Astrocyte (in vitro differentiated cells and primary cell): Measurements from ENCODE around the gene SMIM36. TPM values are rescaled to one million over a fixed set of nuclear protein-coding genes. Genes with fewer than 3 reads are reported as not detected.

Experiments used
- DNase-seq: peaks from one replicate; pipeline ENCODE4 v3.0.0-alpha.2; 2010; ENCODE audit warnings: low read depth
- FAIRE-seq: peaks from 2 replicates; lab custom pipeline; 2011; peaks lifted over from hg19 to GRCh38; lab: Jason Lieb, UNC
- H2AFZ ChIP-seq: 2 replicates; pipeline ENCODE4 v1.6.0; 2012; ENCODE audit warnings: low read depth, low read length, inconsistent platforms
- H3K27ac ChIP-seq: 2 replicates; pipeline ENCODE4 v1.5.1; 2011; ENCODE audit warnings: low read depth, low read length, inconsistent platforms
- H3K27me3 ChIP-seq: 2 replicates; pipeline ENCODE4 v1.6.0; 2011; ENCODE audit warnings: low read length, inconsistent platforms; ENCODE audit not compliant: insufficient read depth
- H3K36me3 ChIP-seq: 2 replicates; pipeline ENCODE4 v1.5.1; 2011; ENCODE audit warnings: low read length, inconsistent platforms; ENCODE audit not compliant: insufficient read depth
- H3K4me1 ChIP-seq: 2 replicates; pipeline ENCODE4 v1.5.1; 2011; ENCODE audit warnings: low read length, inconsistent platforms; ENCODE audit not compliant: insufficient read depth
- H3K4me2 ChIP-seq: 2 replicates; pipeline ENCODE4 v1.6.0; 2012; ENCODE audit warnings: low read length, inconsistent platforms
- H3K4me3 ChIP-seq: 2 replicates; pipeline ENCODE4 v1.5.1; 2011; ENCODE audit warnings: low read depth, mild to moderate bottlenecking, low read length, inconsistent platforms; ENCODE audit not compliant: insufficient read depth
- H3K79me2 ChIP-seq: 2 replicates; pipeline ENCODE4 v1.6.0; 2012; ENCODE audit warnings: mild to moderate bottlenecking, low read length, inconsistent platforms; ENCODE audit not compliant: insufficient read depth
- H3K9ac ChIP-seq: 2 replicates; pipeline ENCODE4 v1.6.0; 2012; ENCODE audit warnings: mild to moderate bottlenecking, low read length, inconsistent platforms
- H3K9me3 ChIP-seq: 2 replicates; pipeline ENCODE4 v1.5.1; 2012; ENCODE audit warnings: low read depth, mild to moderate bottlenecking, low read length, inconsistent platforms; ENCODE audit not compliant: insufficient read depth
- H4K20me1 ChIP-seq: 2 replicates; pipeline ENCODE4 v1.6.0; 2012; ENCODE audit warnings: low read length, inconsistent platforms; ENCODE audit not compliant: insufficient read depth
- H3K27ac Mint-ChIP-seq: one replicate; pipeline ENCODE4 v1.8.0; 2021; ENCODE audit warnings: mild to moderate bottlenecking, mixed read lengths; ENCODE audit not compliant: unreplicated experiment
- H3K27me3 Mint-ChIP-seq: one replicate; pipeline ENCODE4 v1.8.0; 2021; ENCODE audit warnings: low read depth, mixed read lengths; ENCODE audit not compliant: unreplicated experiment
- H3K36me3 Mint-ChIP-seq: one replicate; pipeline ENCODE4 v1.8.0; 2021; ENCODE audit warnings: low read depth, mixed read lengths; ENCODE audit not compliant: unreplicated experiment
- H3K4me1 Mint-ChIP-seq: one replicate; pipeline ENCODE4 v1.8.0; 2021; ENCODE audit warnings: low read depth, mixed read lengths; ENCODE audit not compliant: unreplicated experiment
- H3K4me3 Mint-ChIP-seq: one replicate; pipeline ENCODE4 v1.8.0; 2021; ENCODE audit warnings: mild to moderate bottlenecking, moderate library complexity, mixed read lengths; ENCODE audit not compliant: unreplicated experiment
- H3K9me3 Mint-ChIP-seq: one replicate; pipeline ENCODE4 v1.8.0; 2021; ENCODE audit warnings: mild to moderate bottlenecking, mixed read lengths; ENCODE audit not compliant: unreplicated experiment
- CTCF ChIP-seq: IDR thresholded peaks from 2 replicates; pipeline ENCODE4 v1.5.1; 2011; ENCODE audit warnings: low read depth, mild to moderate bottlenecking, inconsistent platforms, low read length, moderate library complexity; ENCODE audit not compliant: insufficient read depth
- EZH2 ChIP-seq: IDR thresholded peaks from 2 replicates; pipeline ENCODE4 v1.6.1; 2012; ENCODE audit warnings: mild to moderate bottlenecking, low read length, inconsistent platforms; ENCODE audit not compliant: insufficient read depth
- total RNA-seq: library from RNA; stranded (reverse); gene quantifications from 2 replicates; pipeline ENCODE4 v1.2.1, GENCODE V29; 2021

Gene SMIM36
- total RNA-seq, 1 donor from 2014 or later = not detected

GRCh38 chr17:55421179-55421934 is 89.9 kb downstream of the SMIM36 start, which contains the start of gene MMD:
TSS of gene MMD (minus strand) at chr17:55421835. CDS start at chr17:55421695, 140 bp downstream.
- Histone ChIP-seq H3K9ac (peak within 1 kb of the TSS; percentile 89), H3K4me3 (peak within 1 kb of the TSS; percentile 91), H3K36me3 (no peaks in the 10 kb centered on the region), H2AFZ (peak within 1 kb of the TSS; percentile 96), H3K27me3 (peaks cover 23% of the 10 kb centered on the region), H3K27ac (peak within 1 kb of the TSS; percentile 61), H3K4me2 (peak within 1 kb of the TSS; percentile 100), H4K20me1 (no peaks in the 10 kb centered on the region), H3K9me3 (no peaks in the 10 kb centered on the region), H3K79me2 (peaks cover 11% of the 10 kb centered on the region), H3K4me1 (peaks cover 10% of the 10 kb centered on the region)
- Mint-ChIP-seq H3K27me3 (peaks cover 11% of the 10 kb centered on the region), H3K4me1 (peaks cover 7% of the 10 kb centered on the region), H3K36me3 (no peaks in the 10 kb centered on the region), H3K27ac (peak within 1 kb of the TSS; percentile 16), H3K9me3 (no peaks in the 10 kb centered on the region), H3K4me3 (peak within 1 kb of the TSS; percentile 89)
- TF ChIP-seq EZH2 (no peak), CTCF (no peak)
- FAIRE-seq (no peak), DNase-seq (no peak)

- H3K27ac Mint-ChIP-seq = peak overlapping the region; percentile 16
- no peak overlapping the region for H3K27ac ChIP-seq
Observed at GRCh38 chr17:55420776-55421178, 90.5 kb downstream of the SMIM36 start.

More at GRCh38 chr17:55420776-55421178, 90.5 kb downstream of the SMIM36 start:
- H3K4me1 ChIP-seq = peaks cover 10% of the 10 kb centered on the region
- H3K4me1 Mint-ChIP-seq = peaks cover 7% of the 10 kb centered on the region
- no peaks in the 10 kb centered on the region for H3K9me3 Mint-ChIP-seq
- peak overlapping the region; percentile 89 for H3K9ac ChIP-seq
- H3K27me3 Mint-ChIP-seq = peaks cover 10% of the 10 kb centered on the region
- peaks cover 22% of the 10 kb centered on the region for H3K27me3 ChIP-seq
- TF ChIP-seq CTCF (no peak), EZH2 (no peak)
- H3K4me3 Mint-ChIP-seq = peak overlapping the region; percentile 89
- no peaks in the 10 kb centered on the region for H3K36me3 ChIP-seq
- H3K36me3 Mint-ChIP-seq = no peaks in the 10 kb centered on the region
- H4K20me1 ChIP-seq = no peaks in the 10 kb centered on the region
- H2AFZ ChIP-seq = peak overlapping the region; percentile 96
- peak overlapping the region; percentile 100 for H3K4me2 ChIP-seq
- no peak for FAIRE-seq
- DNase-seq = no peak
- peak overlapping the region; percentile 91 for H3K4me3 ChIP-seq
- peaks cover 11% of the 10 kb centered on the region for H3K79me2 ChIP-seq
- H3K9me3 ChIP-seq = no peaks in the 10 kb centered on the region
